DMS53 treated with DMSO at 0.1 percent for 48 hours (cell line): ENCODE measurements around the gene CBLN4.

Source experiments
- DNase-seq: peaks from one replicate; lab custom pipeline; 2025; ENCODE audit not compliant: unreplicated experiment; lab: John Stamatoyannopoulos, UW

The CBLN4 gene

DNA sequence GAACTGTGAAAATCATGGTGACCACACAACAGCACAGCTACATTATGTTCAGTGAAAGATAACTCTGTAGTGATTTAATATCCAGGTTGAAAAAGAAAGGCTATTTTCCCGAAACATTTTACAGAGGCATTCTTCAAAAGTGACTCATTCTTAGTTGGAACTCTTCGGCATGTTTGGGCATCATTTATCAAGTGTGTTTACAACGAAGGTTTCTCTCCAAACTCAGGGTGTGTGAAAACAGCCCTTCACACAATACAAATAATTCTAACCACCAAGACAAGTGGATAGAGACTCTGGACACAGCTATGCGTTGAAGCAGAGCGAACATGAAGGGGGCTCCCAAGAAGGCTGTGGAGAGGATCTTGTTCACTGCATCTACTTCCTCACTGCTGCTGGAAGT, 57.6 kb downstream of the CBLN4 start:
- DNase-seq = no peak
